Neuronal stem cell (in vitro differentiated cells): Measurements from ENCODE around the gene ENTPD2.

Experiments
- DNase-seq: peaks from one replicate; pipeline ENCODE4 v3.0.0-alpha.2; 2013; ENCODE audit warnings: low spot score
- H2AFZ ChIP-seq: one replicate; pipeline ENCODE4 v1.6.1; 2013; ENCODE audit warnings: mild to moderate bottlenecking, low read length, inconsistent platforms
- H2AK5ac ChIP-seq: 2 replicates; pipeline ENCODE4 v1.6.1; 2013; ENCODE audit warnings: low read depth, mild to moderate bottlenecking, inconsistent platforms, low read length, moderate library complexity, mixed read lengths
- H2BK120ac ChIP-seq: 2 replicates; pipeline ENCODE4 v1.6.1; 2013; ENCODE audit warnings: low read depth, mild to moderate bottlenecking, inconsistent platforms, low read length, moderate library complexity, mixed read lengths
- H2BK12ac ChIP-seq: one replicate; pipeline ENCODE4 v1.6.1; 2013; ENCODE audit warnings: low read length, inconsistent platforms
- H2BK15ac ChIP-seq: 2 replicates; pipeline ENCODE4 v1.6.1; 2013; ENCODE audit warnings: mild to moderate bottlenecking, low read length, inconsistent platforms, mixed read lengths
- H2BK5ac ChIP-seq: one replicate; pipeline ENCODE4 v1.6.1; 2013; ENCODE audit warnings: inconsistent platforms, mild to moderate bottlenecking, low read length, moderate library complexity
- H3K14ac ChIP-seq: one replicate; pipeline ENCODE4 v1.6.1; 2013; ENCODE audit warnings: low read length, inconsistent platforms
- H3K18ac ChIP-seq: 2 replicates; pipeline ENCODE4 v1.6.1; 2013; ENCODE audit warnings: low read length, inconsistent platforms
- H3K23ac ChIP-seq: 2 replicates; pipeline ENCODE4 v1.6.1; 2013; ENCODE audit warnings: low read depth, mild to moderate bottlenecking, mixed read lengths, low read length, inconsistent platforms; ENCODE audit not compliant: poor library complexity
- H3K27ac ChIP-seq: replicated peaks from 3 replicates; pipeline ENCODE4 v1.5.1; 2013; ENCODE audit warnings: low read length, inconsistent platforms
- H3K27me3 ChIP-seq, 3 experiments: 2 replicates each; pipeline ENCODE4 v1.6.1; 2013; ENCODE audit warnings: low read length in 3 of 3, mild to moderate bottlenecking in 2 of 3, inconsistent platforms in 1 of 3, low read depth in 1 of 3, mixed read lengths in 1 of 3, moderate library complexity in 1 of 3; ENCODE audit not compliant: control insufficient read depth in 3 of 3, insufficient read depth in 3 of 3
- H3K36me3 ChIP-seq, 2 donors: replicated peaks in 1 of 2; 2 replicates each; pipeline ENCODE4 v1.6.1; 2013; ENCODE audit warnings: low read length in 2 of 2; ENCODE audit not compliant: control insufficient read depth in 2 of 2, insufficient read depth in 2 of 2
- H3K4ac ChIP-seq: 2 replicates; pipeline ENCODE4 v1.6.1; 2013; ENCODE audit warnings: inconsistent platforms, mild to moderate bottlenecking, low read length, moderate library complexity
- H3K4me1 ChIP-seq, 2 donors: 1 replicate in 1 of 2; 2 replicates in 1 of 2; pipeline ENCODE4 v1.6.1; 2013; ENCODE audit warnings: low read length in 2 of 2, low read depth in 1 of 2; ENCODE audit not compliant: control insufficient read depth in 2 of 2, insufficient read depth in 1 of 2
- H3K4me2 ChIP-seq: one replicate; pipeline ENCODE4 v1.6.1; 2013; ENCODE audit warnings: mild to moderate bottlenecking, low read length, inconsistent platforms; ENCODE audit not compliant: insufficient read depth, poor library complexity, severe bottlenecking
- H3K4me3 ChIP-seq, 2 donors: 2 replicates each; pipeline ENCODE4 v1.5.1; 2013; ENCODE audit warnings: low read length in 2 of 2, mild to moderate bottlenecking in 2 of 2, inconsistent platforms in 1 of 2, moderate library complexity in 1 of 2
- H3K79me1 ChIP-seq: one replicate; pipeline ENCODE4 v1.6.1; 2013; ENCODE audit warnings: low read depth, mild to moderate bottlenecking, inconsistent platforms, low read length, moderate library complexity
- H3K9ac ChIP-seq: one replicate; pipeline ENCODE4 v1.6.1; 2013; ENCODE audit warnings: mild to moderate bottlenecking, low read depth, low read length, inconsistent platforms; ENCODE audit not compliant: poor library complexity
- H3K9me3 ChIP-seq, 2 donors: replicated peaks in 1 of 2; 2 replicates each; pipeline versions ENCODE3 to v1.6.1; 2013; ENCODE audit warnings: low read length in 2 of 2, mild to moderate bottlenecking in 2 of 2, inconsistent platforms in 1 of 2, low read depth in 1 of 2, mixed read lengths in 1 of 2, moderate library complexity in 1 of 2; ENCODE audit not compliant: control insufficient read depth in 2 of 2, insufficient read depth in 1 of 2
- H4K8ac ChIP-seq: one replicate; pipeline ENCODE4 v1.6.1; 2013; ENCODE audit warnings: low read depth, mild to moderate bottlenecking, inconsistent platforms, low read length, moderate library complexity
- H4K91ac ChIP-seq: one replicate; pipeline ENCODE4 v1.6.1; 2013; ENCODE audit warnings: low read length, low read depth, mild to moderate bottlenecking, inconsistent platforms; ENCODE audit not compliant: poor library complexity
- whole genome bisulfite sequencing, 2 donors: extraction: QIAGEN DNeasy Blood & Tissue Kit; methylation state at CpG; one replicate each; pipeline ENCODE4 v1.1.7; 2013; ENCODE audit warnings: missing lambda C conversion rate in 2 of 2, mixed read lengths in 1 of 2; ENCODE audit not compliant: insufficient read length in 2 of 2, insufficient replicate concordance in 1 of 2; ENCODE audit errors: extremely low coverage in 2 of 2; 5-methylcytosine and 5-hydroxymethylcytosine counted together

ENTPD2 gene

GRCh38 chr9:137077758-137078693, 24.2 kb upstream of the ENTPD2 start:
- Histone ChIP-seq H2AK5ac (peak overlapping the region; percentile 90), H3K4ac (no peak overlapping the region), H4K8ac (no peak overlapping the region), H4K91ac (no peak overlapping the region), H3K36me3 (no peaks in the 10 kb centered on the region), H3K4me3 (peak overlapping the region; percentile 38 to 72), H3K14ac (peak overlapping the region; percentile 56), H2AFZ (peak overlapping the region; percentile 75), H2BK12ac (peak overlapping the region; percentile 58), H3K79me1 (peaks cover 4% of the 10 kb centered on the region), H3K27me3 (peaks cover 29 to 90% (median 65%) of the 10 kb centered on the region in 3 experiments), H3K4me2 (peak overlapping the region; percentile 62), H2BK5ac (no peak overlapping the region), H2BK15ac (peak overlapping the region; percentile 38), H3K9ac (peak overlapping the region; percentile 44), H3K23ac (peak overlapping the region; percentile 85), H3K18ac (peak overlapping the region; percentile 87), H3K9me3 (peaks cover 0 to 10% of the 10 kb centered on the region in 2 donors), H3K27ac (no peak overlapping the region), H3K4me1 (peaks cover 3 to 7% of the 10 kb centered on the region in 2 donors), H2BK120ac (peak overlapping the region; percentile 47)
- no peak for DNase-seq
- WGBS, 2 donors = no CpG with 5 or more reads among the region's 76 CpGs

- H3K4ac ChIP-seq = no peak within 1 kb of the TSS
- peak within 1 kb of the TSS; percentile 38 to 72 for H3K4me3 ChIP-seq
- peak within 1 kb of the TSS; percentile 56 for H3K14ac ChIP-seq
- peaks cover 0 to 10% of the 10 kb centered on the region in 2 donors for H3K9me3 ChIP-seq
- H2AK5ac ChIP-seq = peak within 1 kb of the TSS; percentile 90
- H3K36me3 ChIP-seq = no peaks in the 10 kb centered on the region
- DNase-seq = no peak
- H4K91ac ChIP-seq = no peak within 1 kb of the TSS
- H2BK120ac ChIP-seq = peak within 1 kb of the TSS; percentile 47
- peak within 1 kb of the TSS; percentile 44 for H3K9ac ChIP-seq
- peak within 1 kb of the TSS; percentile 38 for H2BK15ac ChIP-seq
- H3K27me3 ChIP-seq = peaks cover 29 to 81% (median 63%) of the 10 kb centered on the region in 3 experiments
- WGBS, 2 donors = no CpG with 5 or more reads among the region's 87 CpGs
- H2BK5ac ChIP-seq = no peak within 1 kb of the TSS
- peak within 1 kb of the TSS; percentile 87 for H3K18ac ChIP-seq
- H2BK12ac ChIP-seq = peak within 1 kb of the TSS; percentile 41
- peak within 1 kb of the TSS; percentile 62 for H3K4me2 ChIP-seq
- H4K8ac ChIP-seq = no peak within 1 kb of the TSS
- peaks cover 3 to 7% of the 10 kb centered on the region in 2 donors for H3K4me1 ChIP-seq
- peaks cover 4% of the 10 kb centered on the region for H3K79me1 ChIP-seq
- peak within 1 kb of the TSS; percentile 75 for H2AFZ ChIP-seq
- peak within 1 kb of the TSS; percentile 85 for H3K23ac ChIP-seq
- no peak within 1 kb of the TSS for H3K27ac ChIP-seq
Measured at GRCh38 chr9:137077010-137077747, 23.3 kb upstream of the ENTPD2 start, which contains the start of gene UAP1L1. Gene UAP1L1 (plus strand): TSS chr9:137077517. CDS start chr9:137077533, 16 bp downstream.

DNA sequence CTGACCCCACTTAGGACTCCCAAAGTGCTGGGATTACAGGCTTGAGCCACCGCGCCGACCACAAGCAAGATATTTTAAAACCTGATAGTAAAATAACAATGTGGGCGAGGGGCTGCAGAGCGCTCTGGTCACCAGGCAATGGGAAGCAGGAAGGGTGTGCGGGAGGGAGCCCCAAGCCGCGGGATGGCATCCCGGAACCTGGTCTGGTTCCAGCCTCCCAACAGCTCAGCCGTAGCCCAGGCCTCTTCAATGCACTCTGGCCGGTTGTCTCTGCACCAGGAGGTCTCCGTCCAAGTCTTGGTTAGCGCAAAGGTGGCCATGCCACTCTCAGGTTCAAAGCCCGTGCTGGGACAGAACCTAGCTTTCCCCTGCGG, 22.8 kb upstream of the ENTPD2 start:
- no peak overlapping the region for H3K27ac ChIP-seq
- no peak overlapping the region for H2AK5ac ChIP-seq
- no peak overlapping the region for H3K4me3 ChIP-seq
- H2BK12ac ChIP-seq = no peak overlapping the region
- H4K91ac ChIP-seq = no peak overlapping the region
- H3K27me3 ChIP-seq = peaks cover 29 to 75% (median 59%) of the 10 kb centered on the region in 3 experiments
- H3K9me3 ChIP-seq = peaks cover 0 to 10% of the 10 kb centered on the region in 2 donors
- DNase-seq = no peak
- no peaks in the 10 kb centered on the region for H3K36me3 ChIP-seq
- WGBS, 2 donors = no CpG with 5 or more reads among the region's 15 CpGs
- H2BK5ac ChIP-seq = no peak overlapping the region
- no peak overlapping the region for H3K23ac ChIP-seq
- no peak overlapping the region for H2BK120ac ChIP-seq
- H3K4ac ChIP-seq = no peak overlapping the region
- H3K4me2 ChIP-seq = no peak overlapping the region
- peaks cover 3 to 7% of the 10 kb centered on the region in 2 donors for H3K4me1 ChIP-seq
- H4K8ac ChIP-seq = no peak overlapping the region
- H2AFZ ChIP-seq = peak overlapping the region; percentile 73
- H3K9ac ChIP-seq = no peak overlapping the region
- H2BK15ac ChIP-seq = no peak overlapping the region
- H3K79me1 ChIP-seq = peaks cover 4% of the 10 kb centered on the region
- H3K18ac ChIP-seq = no peak overlapping the region
- no peak overlapping the region for H3K14ac ChIP-seq
